ENCODE results near the gene WDR1. TPM values are rescaled to one million over a fixed set of nuclear protein-coding genes. Genes with fewer than 3 reads are reported as not detected.
A peak's percentile ranks its signal among the peaks of the same experiment; 100 is the strongest.

WDR1 gene
- total RNA-seq, 1 donor from 2014 or later = 200 TPM

DNA sequence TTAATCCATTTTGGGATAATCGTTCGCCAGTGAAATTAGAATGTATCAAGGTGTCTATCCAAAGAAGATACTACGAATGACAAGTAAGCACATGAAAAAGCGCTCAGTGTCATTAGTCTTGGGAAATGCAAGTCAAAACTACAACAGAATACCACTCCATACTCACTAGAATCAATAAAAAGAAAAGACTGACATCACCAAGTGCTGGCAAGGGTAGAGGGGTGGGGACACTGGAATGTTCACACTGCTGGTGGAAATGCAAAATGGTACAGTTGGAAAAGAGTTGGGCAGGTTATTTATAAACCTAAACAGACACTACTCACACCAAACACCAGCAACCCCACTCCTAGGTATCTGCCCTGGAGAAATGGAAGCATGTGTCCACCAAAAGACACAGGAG, 11.2 kb downstream of the WDR1 start:
- H3K4me3 Mint-ChIP-seq (ENCODE audit: low read depth) = no peak overlapping the region
- no peaks in the 10 kb centered on the region for H3K27me3 Mint-ChIP-seq
- TF ChIP-seq, protein P1, sequence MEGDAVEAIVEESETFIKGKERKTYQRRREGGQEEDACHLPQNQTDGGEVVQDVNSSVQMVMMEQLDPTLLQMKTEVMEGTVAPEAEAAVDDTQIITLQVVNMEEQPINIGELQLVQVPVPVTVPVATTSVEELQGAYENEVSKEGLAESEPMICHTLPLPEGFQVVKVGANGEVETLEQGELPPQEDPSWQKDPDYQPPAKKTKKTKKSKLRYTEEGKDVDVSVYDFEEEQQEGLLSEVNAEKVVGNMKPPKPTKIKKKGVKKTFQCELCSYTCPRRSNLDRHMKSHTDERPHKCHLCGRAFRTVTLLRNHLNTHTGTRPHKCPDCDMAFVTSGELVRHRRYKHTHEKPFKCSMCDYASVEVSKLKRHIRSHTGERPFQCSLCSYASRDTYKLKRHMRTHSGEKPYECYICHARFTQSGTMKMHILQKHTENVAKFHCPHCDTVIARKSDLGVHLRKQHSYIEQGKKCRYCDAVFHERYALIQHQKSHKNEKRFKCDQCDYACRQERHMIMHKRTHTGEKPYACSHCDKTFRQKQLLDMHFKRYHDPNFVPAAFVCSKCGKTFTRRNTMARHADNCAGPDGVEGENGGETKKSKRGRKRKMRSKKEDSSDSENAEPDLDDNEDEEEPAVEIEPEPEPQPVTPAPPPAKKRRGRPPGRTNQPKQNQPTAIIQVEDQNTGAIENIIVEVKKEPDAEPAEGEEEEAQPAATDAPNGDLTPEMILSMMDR (IDR thresholded peaks at IDR 0.05; ENCODE audit: unreplicated experiment) = no peak
- peak overlapping the region; percentile 31 for H3K27ac Mint-ChIP-seq
- no peak for DNase-seq (ENCODE audit: low spot score, unreplicated experiment)
- no peaks in the 10 kb centered on the region for H3K9me3 Mint-ChIP-seq (ENCODE audit: low read depth)
- H3K4me1 Mint-ChIP-seq (ENCODE audit: low read depth) = peaks cover 18% of the 10 kb centered on the region
- H3K36me3 Mint-ChIP-seq (ENCODE audit: insufficient read depth) = peaks cover 27% of the 10 kb centered on the region

GRCh38 chr4:10104991-10105276, 11.7 kb downstream of the WDR1 start:
- H3K4me3 Mint-ChIP-seq (ENCODE audit: low read depth) = no peak overlapping the region
- no peak for DNase-seq (ENCODE audit: low spot score, unreplicated experiment)
- H3K27ac Mint-ChIP-seq = peak overlapping the region; percentile 2
- H3K27me3 Mint-ChIP-seq = no peaks in the 10 kb centered on the region
- H3K9me3 Mint-ChIP-seq (ENCODE audit: low read depth) = no peaks in the 10 kb centered on the region
- TF ChIP-seq, protein P1 (IDR thresholded peaks at IDR 0.05; ENCODE audit: unreplicated experiment) = no peak
- peaks cover 18% of the 10 kb centered on the region for H3K4me1 Mint-ChIP-seq (ENCODE audit: low read depth)
- peaks cover 24% of the 10 kb centered on the region for H3K36me3 Mint-ChIP-seq (ENCODE audit: insufficient read depth)

DNA sequence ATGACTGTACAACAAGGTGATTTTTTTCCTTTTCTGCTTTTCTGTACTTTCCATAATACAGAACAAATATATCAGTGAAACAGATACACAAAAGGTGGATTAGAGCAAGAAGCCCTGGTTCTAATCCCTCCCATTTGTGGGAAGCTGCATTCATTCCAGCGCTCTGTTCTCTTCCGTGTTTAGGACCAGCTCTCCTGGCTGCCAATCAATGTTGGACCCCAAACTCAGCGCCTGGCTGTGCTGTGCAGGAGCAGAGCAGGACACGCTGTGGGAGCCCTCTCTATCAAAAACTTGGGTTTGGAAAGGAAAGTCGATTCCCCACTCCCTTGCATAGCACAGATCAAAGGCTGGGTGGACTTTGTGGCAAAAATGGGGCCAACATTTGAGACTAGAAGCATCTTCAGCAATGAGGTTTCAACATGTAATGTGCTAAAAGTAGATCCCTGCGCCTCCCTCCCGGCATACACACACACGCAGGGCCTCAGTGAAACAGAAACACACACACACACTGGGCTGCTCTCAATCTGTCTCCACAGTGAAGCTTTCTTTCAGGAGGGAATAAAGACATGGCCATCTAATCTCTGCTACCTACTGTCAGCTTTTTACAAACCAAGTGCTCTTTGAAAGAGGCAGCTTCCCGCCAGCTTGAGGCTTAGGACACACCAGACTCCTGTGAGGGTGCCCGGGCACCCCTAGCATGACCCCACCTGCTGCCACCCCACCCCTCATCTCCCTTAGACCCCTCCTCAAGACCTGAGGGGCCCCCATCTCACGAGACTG, 12.2 kb downstream of the WDR1 start:
- H3K27ac Mint-ChIP-seq = peak overlapping the region; percentile 6
- peaks cover 22% of the 10 kb centered on the region for H3K36me3 Mint-ChIP-seq (ENCODE audit: insufficient read depth)
- no peaks in the 10 kb centered on the region for H3K27me3 Mint-ChIP-seq
- no peaks in the 10 kb centered on the region for H3K9me3 Mint-ChIP-seq (ENCODE audit: low read depth)
- peaks cover 18% of the 10 kb centered on the region for H3K4me1 Mint-ChIP-seq (ENCODE audit: low read depth)
- no peak for DNase-seq (ENCODE audit: low spot score, unreplicated experiment)
- no peak overlapping the region for H3K4me3 Mint-ChIP-seq (ENCODE audit: low read depth)
- TF ChIP-seq, protein P1 (IDR thresholded peaks at IDR 0.05; ENCODE audit: unreplicated experiment) = no peak

DNA sequence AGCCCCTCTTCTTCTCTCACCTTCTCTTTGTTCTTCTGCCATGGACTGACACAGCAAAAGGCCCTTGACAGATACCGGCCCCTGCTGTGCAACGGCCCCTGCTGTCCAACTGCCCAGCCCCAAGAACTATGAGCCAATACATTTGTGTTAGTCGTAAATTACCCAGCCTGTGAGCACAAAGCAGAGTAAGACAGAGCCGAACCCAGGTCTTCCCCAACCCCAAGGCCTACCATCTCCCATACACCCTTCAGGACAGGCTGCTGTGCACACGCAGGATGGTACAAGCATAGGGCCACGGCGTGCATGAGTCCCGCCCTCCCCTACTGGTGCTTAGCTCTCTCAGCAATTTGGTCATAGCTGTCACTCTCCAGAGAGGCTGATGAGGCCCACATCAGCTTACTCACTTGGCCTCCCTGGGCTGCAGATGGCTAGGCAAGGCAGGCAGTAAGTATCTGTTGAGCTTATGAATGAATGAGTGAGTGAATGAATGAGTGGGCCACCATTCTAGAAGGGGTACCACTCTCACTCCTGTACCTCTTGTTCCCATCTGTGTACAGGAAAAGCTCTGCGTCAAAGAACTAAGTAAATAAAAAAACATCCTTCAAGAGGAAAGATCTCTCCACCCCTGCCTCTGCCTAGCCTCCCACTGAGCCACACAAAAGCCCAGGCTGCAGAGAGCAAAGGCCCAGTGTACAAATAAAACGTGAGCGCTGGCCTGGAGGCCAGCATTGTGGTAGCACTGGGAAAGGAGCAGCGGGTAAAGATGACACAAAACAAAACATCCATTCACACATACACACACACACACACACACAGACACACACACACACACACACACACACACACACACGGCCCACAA, 13.9 kb downstream of the WDR1 start:
- H3K27ac Mint-ChIP-seq = peak overlapping the region; percentile 84

More for the DNA sequence above, 13.9 kb downstream of the WDR1 start:
- DNase-seq (ENCODE audit: low spot score, unreplicated experiment) = no peak
- Mint-ChIP-seq H3K36me3 (ENCODE audit: insufficient read depth) (peaks cover 14% of the 10 kb centered on the region), H3K27me3 (no peaks in the 10 kb centered on the region), H3K9me3 (ENCODE audit: low read depth) (no peaks in the 10 kb centered on the region), H3K4me1 (ENCODE audit: low read depth) (peaks cover 13% of the 10 kb centered on the region), H3K4me3 (ENCODE audit: low read depth) (no peak overlapping the region)
- TF ChIP-seq, protein P1 (IDR thresholded peaks at IDR 0.05; ENCODE audit: unreplicated experiment) = no peak
